Memory B cell (primary cell): Measurements from ENCODE around the gene GATA6.

Experiments used
- ATAC-seq: fragments of 150-1000 bp; cut with Tn5 transposase; 2 replicates; pipeline ENCODE4 v1.10.0; 2021; ENCODE audit warnings: low read depth, mild to moderate bottlenecking, moderate library complexity
- DNase-seq, 2 donors: peaks; one replicate each; pipeline ENCODE4 v3.0.0; 2022; ENCODE audit warnings: low spot score in 2 of 2
- H3K27ac Mint-ChIP-seq: one replicate; pipeline ENCODE4 v1.8.0; 2022; ENCODE audit warnings: mild to moderate bottlenecking, moderate library complexity, mixed read lengths
- H3K27me3 Mint-ChIP-seq: one replicate; pipeline ENCODE4 v1.8.0; 2022; ENCODE audit warnings: mixed read lengths
- H3K36me3 Mint-ChIP-seq: one replicate; pipeline ENCODE4 v1.8.0; 2022; ENCODE audit warnings: mild to moderate bottlenecking, mixed read lengths
- H3K4me1 Mint-ChIP-seq: one replicate; pipeline ENCODE4 v1.8.0; 2022; ENCODE audit warnings: mixed read lengths
- H3K4me3 Mint-ChIP-seq: one replicate; pipeline ENCODE4 v1.8.0; 2022; ENCODE audit warnings: mild to moderate bottlenecking, moderate library complexity, mixed read lengths
- H3K9me3 Mint-ChIP-seq: one replicate; pipeline ENCODE4 v1.8.0; 2022; ENCODE audit warnings: mixed read lengths

The GATA6 gene

GRCh38 chr18:22197668-22198067, 28.3 kb downstream of the GATA6 start:
- Mint-ChIP-seq H3K4me1 (no peaks in the 10 kb centered on the region), H3K27me3 (peaks cover 6% of the 10 kb centered on the region), H3K27ac (no peak overlapping the region), H3K4me3 (no peak overlapping the region), H3K9me3 (no peaks in the 10 kb centered on the region), H3K36me3 (no peaks in the 10 kb centered on the region)
- ATAC-seq (no peak), DNase-seq (no peak)

- no peak for DNase-seq
- Mint-ChIP-seq H3K9me3 (no peaks in the 10 kb centered on the region), H3K36me3 (no peaks in the 10 kb centered on the region), H3K27ac (no peak overlapping the region), H3K4me3 (no peak overlapping the region), H3K4me1 (no peaks in the 10 kb centered on the region), H3K27me3 (peaks cover 6% of the 10 kb centered on the region)
- no peak for ATAC-seq
These were observed 28.8 kb downstream of the GATA6 start for GRCh38 chr18:22198163-22198562.

DNA sequence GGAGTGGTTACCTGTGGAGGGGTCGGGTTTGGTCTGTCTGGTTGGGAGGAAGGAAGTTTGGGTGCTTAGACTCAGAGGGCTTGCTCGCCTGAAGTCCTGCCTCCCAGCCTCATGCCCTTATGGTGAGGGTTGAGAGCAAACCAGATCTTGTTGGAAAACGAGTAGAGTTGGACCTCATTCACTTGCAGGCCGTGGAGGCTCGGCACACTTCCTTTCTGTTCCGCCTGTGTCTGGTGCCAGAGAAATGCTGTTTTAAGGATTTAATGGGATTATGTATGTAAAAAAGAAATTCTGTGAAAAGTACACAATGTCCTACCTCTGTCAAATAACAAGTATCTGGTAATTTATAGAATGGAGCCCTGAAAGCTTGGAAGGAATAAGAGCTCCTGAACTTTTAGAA, 29.6 kb downstream of the GATA6 start:
- H3K27ac Mint-ChIP-seq, result no peak overlapping the region
- H3K36me3 Mint-ChIP-seq, result no peaks in the 10 kb centered on the region
- ATAC-seq (no peak), DNase-seq (no peak)
- no peaks in the 10 kb centered on the region for H3K4me1 Mint-ChIP-seq
- H3K9me3 Mint-ChIP-seq, result no peaks in the 10 kb centered on the region
- H3K27me3 Mint-ChIP-seq, result peaks cover 6% of the 10 kb centered on the region
- H3K4me3 Mint-ChIP-seq, result no peak overlapping the region

GRCh38 chr18:22200611-22201225, 31.3 kb downstream of the GATA6 start:
- peaks cover 6% of the 10 kb centered on the region for H3K27me3 Mint-ChIP-seq
- no peak for DNase-seq
- H3K9me3 Mint-ChIP-seq, result no peaks in the 10 kb centered on the region
- H3K4me1 Mint-ChIP-seq, result no peaks in the 10 kb centered on the region
- no peaks in the 10 kb centered on the region for H3K36me3 Mint-ChIP-seq
- H3K4me3 Mint-ChIP-seq, result no peak overlapping the region
- no peak for ATAC-seq
- no peak overlapping the region for H3K27ac Mint-ChIP-seq

GRCh38 chr18:22203035-22203434, 33.6 kb downstream of the GATA6 start:
- no peaks in the 10 kb centered on the region for H3K36me3 Mint-ChIP-seq
- peaks cover 4% of the 10 kb centered on the region for H3K27me3 Mint-ChIP-seq
- H3K9me3 Mint-ChIP-seq, result no peaks in the 10 kb centered on the region
- ATAC-seq, result no peak
- no peak for DNase-seq
- H3K4me3 Mint-ChIP-seq, result no peak overlapping the region
- H3K27ac Mint-ChIP-seq, result no peak overlapping the region
- no peaks in the 10 kb centered on the region for H3K4me1 Mint-ChIP-seq

GRCh38 chr18:22203536-22204213, 34.3 kb downstream of the GATA6 start:
- no peak overlapping the region for H3K4me3 Mint-ChIP-seq
- no peaks in the 10 kb centered on the region for H3K36me3 Mint-ChIP-seq
- no peak overlapping the region for H3K27ac Mint-ChIP-seq
- H3K4me1 Mint-ChIP-seq, result no peaks in the 10 kb centered on the region
- no peaks in the 10 kb centered on the region for H3K9me3 Mint-ChIP-seq
- peaks cover 4% of the 10 kb centered on the region for H3K27me3 Mint-ChIP-seq
- no peak for DNase-seq
- no peak for ATAC-seq

DNA sequence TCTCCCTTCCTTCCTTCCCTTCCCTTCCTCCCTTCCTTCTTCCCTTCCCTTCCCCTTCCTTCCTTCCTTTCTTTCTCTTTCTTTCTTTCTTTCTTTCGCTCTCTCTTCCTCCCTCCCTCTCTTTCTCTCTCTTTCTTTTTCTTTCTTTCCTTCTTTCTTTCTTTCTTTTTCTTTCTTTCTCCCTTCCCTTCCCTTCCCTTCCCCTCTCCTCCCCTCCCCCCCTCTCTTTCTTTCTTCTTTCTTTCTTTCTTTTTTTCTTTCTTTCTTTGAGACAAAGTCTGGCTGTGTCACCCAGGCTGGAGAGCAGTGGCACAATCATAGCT, 34.8 kb downstream of the GATA6 start:
- Mint-ChIP-seq H3K27ac (no peak overlapping the region), H3K4me1 (no peaks in the 10 kb centered on the region), H3K9me3 (no peaks in the 10 kb centered on the region), H3K27me3 (peaks cover 4% of the 10 kb centered on the region), H3K4me3 (no peak overlapping the region), H3K36me3 (no peaks in the 10 kb centered on the region)
- no peak for ATAC-seq
- DNase-seq, result no peak

GRCh38 chr18:22204996-22205395, 35.6 kb downstream of the GATA6 start:
- H3K4me3 Mint-ChIP-seq, result no peak overlapping the region
- no peak for ATAC-seq

GRCh38 chr18:22207021-22207758, 37.8 kb downstream of the GATA6 start:
- H3K9me3 Mint-ChIP-seq, result peaks cover 2% of the 10 kb centered on the region
- ATAC-seq, result no peak

More at GRCh38 chr18:22204996-22205395, 35.6 kb downstream of the GATA6 start:
- no peaks in the 10 kb centered on the region for H3K36me3 Mint-ChIP-seq
- peaks cover 4% of the 10 kb centered on the region for H3K27me3 Mint-ChIP-seq
- H3K9me3 Mint-ChIP-seq, result no peaks in the 10 kb centered on the region
- H3K27ac Mint-ChIP-seq, result no peak overlapping the region
- no peaks in the 10 kb centered on the region for H3K4me1 Mint-ChIP-seq
- no peak for DNase-seq

DNA sequence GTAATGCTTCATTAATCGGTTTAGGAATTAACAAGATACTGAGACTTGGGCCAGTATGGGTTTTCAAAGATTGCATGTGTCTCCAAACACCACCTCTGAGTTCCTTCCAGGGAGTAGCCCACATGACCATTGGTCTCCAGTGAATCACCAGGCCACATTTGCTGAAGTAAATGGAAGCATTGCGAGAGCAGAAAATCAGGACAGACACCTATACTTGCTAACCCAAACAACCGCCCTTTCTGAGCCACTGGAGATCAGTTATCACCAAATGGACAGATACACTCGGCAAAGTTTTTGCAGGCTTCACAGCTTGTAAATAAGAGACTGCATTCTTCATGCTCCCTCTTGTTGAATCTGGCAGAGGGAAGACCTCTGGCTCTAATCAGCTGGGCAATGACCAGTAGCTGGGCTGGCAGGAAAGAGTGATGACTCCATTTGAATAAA, 40.9 kb downstream of the GATA6 start:
- no peak overlapping the region for H3K4me3 Mint-ChIP-seq
- H3K4me1 Mint-ChIP-seq, result no peaks in the 10 kb centered on the region
- H3K9me3 Mint-ChIP-seq, result peaks cover 2% of the 10 kb centered on the region
- H3K36me3 Mint-ChIP-seq, result peaks cover 1% of the 10 kb centered on the region
- no peak for DNase-seq
- no peak for ATAC-seq
- H3K27me3 Mint-ChIP-seq, result peaks cover 3% of the 10 kb centered on the region
- no peak overlapping the region for H3K27ac Mint-ChIP-seq

More at GRCh38 chr18:22207021-22207758, 37.8 kb downstream of the GATA6 start:
- Mint-ChIP-seq H3K27me3 (peaks cover 6% of the 10 kb centered on the region), H3K36me3 (peaks cover 1% of the 10 kb centered on the region), H3K4me1 (no peaks in the 10 kb centered on the region), H3K4me3 (no peak overlapping the region), H3K27ac (no peak overlapping the region)
- DNase-seq, result no peak

DNA sequence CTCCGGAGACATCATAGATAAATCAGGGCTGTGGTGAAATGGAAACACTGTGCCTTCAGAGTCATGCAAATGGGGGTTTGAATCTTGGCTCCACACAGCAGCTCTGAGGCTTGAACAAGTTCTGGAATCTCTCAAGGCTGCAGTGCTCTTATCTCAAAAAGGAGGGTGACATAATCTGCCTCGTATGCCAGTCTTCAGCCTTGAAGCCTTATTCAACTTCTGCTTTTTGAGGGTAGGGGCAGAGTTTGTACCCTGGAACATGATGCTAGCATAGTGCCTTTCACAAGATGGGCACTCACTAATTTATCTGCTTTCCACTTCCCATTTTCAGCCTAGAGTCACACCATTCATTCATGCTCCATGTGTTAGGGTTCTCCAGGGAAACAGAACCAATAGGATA, 42.3 kb downstream of the GATA6 start:
- H3K9me3 Mint-ChIP-seq, result peaks cover 2% of the 10 kb centered on the region
- no peak overlapping the region for H3K4me3 Mint-ChIP-seq
- ATAC-seq, result no peak
- H3K27ac Mint-ChIP-seq, result no peak overlapping the region
- H3K27me3 Mint-ChIP-seq, result peaks cover 3% of the 10 kb centered on the region
- no peaks in the 10 kb centered on the region for H3K4me1 Mint-ChIP-seq
- no peak for DNase-seq
- H3K36me3 Mint-ChIP-seq, result peaks cover 1% of the 10 kb centered on the region

DNA sequence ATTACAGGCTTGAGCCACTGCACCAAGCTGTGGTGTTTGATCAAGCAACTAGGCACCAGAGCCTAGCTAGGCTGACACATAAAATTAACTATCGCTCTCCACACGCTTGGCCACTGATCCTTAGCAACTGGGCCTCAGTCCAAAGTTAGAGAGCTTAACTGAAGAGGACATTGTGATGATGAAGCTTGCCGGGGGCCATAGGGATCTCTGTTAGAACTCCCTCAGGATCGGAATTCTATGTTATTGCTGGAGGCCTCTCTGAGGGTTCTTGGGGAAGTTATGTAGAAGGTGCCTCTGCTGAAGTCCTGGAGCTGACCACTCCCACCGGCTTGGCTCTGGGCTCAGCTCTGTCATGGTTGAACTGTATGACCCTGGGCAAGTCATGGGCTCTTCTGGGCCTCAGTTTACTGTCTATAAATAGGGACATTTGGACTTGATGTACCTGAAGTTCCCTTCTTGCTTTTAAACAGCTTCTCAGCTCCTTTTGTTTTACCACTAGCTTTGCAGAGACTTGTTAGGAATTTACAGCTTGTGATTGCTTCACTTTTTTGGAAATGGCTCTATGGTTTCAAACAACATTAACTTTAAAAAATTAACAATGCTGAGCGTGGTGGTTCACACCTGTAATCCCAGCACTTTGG, 44.1 kb downstream of the GATA6 start:
- H3K27me3 Mint-ChIP-seq, result peaks cover 3% of the 10 kb centered on the region
- peaks cover 1% of the 10 kb centered on the region for H3K36me3 Mint-ChIP-seq
- H3K4me3 Mint-ChIP-seq, result no peak overlapping the region
- ATAC-seq, result no peak
- H3K27ac Mint-ChIP-seq, result no peak overlapping the region
- no peaks in the 10 kb centered on the region for H3K4me1 Mint-ChIP-seq
- H3K9me3 Mint-ChIP-seq, result peaks cover 2% of the 10 kb centered on the region
- DNase-seq, result no peak

DNA sequence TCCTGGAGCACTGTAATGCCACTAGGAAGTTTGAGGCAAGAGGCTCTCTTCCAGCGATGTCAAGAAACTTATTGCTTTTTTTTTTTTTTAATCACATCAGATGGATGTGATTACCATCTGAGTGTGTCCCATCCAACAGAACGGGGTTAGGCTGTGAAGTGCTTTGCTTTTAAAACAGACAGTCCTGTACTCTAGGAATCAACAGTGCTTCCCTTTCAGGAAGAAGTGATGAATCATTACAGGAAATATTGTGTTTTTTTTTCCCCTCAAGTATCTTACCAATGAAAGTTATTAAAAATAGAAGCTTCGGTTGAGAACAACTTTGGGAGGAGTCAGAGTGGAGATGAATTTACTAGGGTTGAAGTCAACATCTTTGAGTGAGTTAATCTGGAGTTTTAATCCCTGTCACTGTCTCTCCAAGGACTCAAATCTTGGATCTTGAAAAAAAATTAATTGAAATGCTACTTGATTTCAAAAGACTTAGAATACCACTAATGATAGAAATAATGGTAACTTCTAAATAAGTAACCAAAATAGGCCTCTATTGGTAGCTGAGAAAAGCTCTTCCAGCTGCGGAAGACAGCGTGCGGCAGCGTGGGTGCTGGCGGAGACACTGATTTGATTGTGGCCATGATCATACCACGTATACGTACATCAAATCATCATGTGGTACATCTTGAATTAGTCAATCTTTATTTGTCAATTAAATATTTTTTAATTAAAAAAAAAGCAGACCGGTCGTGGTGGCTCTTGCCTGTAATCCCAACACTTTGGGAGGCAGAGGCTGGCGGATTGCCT, 45.5 kb downstream of the GATA6 start:
- Mint-ChIP-seq H3K36me3 (peaks cover 1% of the 10 kb centered on the region), H3K27ac (no peak overlapping the region), H3K27me3 (peaks cover 3% of the 10 kb centered on the region), H3K9me3 (peaks cover 2% of the 10 kb centered on the region), H3K4me1 (no peaks in the 10 kb centered on the region), H3K4me3 (no peak overlapping the region)
- DNase-seq, result no peak
- no peak for ATAC-seq
